Stromal cell of bone marrow (primary cell): ENCODE measurements around the gene SIRT7.

Experiments
- DNase-seq: peaks from one replicate; pipeline ENCODE4 v3.0.0-alpha.2; 2012; ENCODE audit warnings: low read depth

Gene SIRT7

DNA sequence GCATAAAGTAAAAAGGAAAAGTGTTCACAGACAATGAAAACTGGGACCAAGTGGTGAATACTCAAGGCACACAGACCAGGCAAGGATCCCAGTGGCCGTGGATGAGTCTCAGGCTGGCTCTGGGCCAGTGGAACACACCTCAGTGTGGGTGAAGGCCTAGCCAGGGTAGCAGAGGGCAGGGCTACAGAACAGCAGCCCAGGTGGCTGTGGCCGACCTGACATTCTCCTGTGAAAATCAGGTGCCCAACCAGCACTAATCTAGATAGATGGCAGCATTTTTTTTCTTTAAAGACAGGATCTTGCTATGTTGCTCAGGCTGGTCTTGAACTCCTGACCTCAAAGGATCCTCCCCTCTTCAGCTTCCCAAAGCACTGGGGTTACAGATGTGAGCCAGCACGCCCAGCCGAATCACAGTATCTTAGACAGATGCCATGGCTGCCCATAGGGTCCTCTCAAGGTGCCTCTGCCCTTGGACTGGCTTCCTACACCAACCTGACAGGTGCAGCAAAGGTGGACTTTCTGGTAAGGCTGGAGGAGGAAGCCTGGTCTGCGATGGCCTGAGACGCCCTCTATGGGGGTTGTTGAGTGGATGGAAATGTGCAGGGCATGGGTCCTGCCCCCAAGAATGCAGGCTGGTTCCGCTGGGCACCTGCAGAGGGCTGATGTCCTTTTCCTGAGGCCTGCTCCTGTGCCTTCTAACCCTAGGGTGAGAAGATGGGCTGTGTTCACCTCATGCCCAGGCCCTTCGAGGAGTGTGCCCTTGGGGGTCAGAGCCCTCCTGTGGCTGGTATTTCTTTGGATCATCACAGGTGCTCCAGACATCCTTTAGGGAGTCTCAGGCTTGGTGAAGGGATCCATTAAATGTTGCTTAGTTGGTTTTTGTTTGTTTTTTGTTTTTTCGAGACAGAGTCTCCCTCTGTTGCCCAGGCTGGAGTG lies 53.9 kb downstream of the SIRT7 start:
- DNase-seq = no peak

DNA sequence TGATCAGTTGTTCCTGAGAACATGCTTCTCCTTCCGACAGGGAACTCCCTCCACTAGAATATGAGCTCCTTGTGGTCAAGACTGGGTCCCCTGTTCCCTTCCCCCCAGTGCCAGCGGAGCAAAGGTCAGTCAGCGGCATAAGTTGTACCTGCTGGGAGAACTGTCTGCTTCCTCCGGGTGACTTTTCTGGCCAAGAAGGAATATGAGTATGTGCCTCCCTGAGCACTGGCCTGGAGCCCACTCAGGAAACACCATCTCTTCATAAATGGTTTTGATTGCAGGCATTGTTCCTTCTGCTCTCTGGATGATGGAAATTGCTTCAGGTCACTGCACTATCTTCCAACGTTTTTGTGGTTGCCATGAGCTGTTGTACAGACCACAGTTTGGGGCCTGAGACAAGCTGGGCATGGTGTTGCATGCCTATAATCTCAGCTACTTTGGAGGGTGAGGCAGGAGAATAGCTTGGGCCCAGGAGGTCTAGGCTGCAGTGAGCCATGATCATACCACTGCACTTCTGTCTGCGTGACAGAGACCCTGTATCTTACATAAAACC lies 54.8 kb downstream of the SIRT7 start:
- DNase-seq = no peak
